Lung (tissue), 16 donors: ENCODE measurements around the gene CYB561D1. TPM values are rescaled to one million over a fixed set of nuclear protein-coding genes. Genes with fewer than 3 reads are reported as not detected.
"Not testable (repeated sequence)": the region's sequence is repeated elsewhere in the genome, so short reads cannot be mapped to it uniquely, and the experiment has no call there.

Source experiments
- ATAC-seq: fragments of 200-7000 bp; cut with Tn5 transposase; one replicate; pipeline ENCODE4 v1.9.1; 2020; ENCODE audit warnings: moderate number of reproducible peaks; ENCODE audit not compliant: insufficient read depth, low FRiP score
- DNase-seq, 3 donors: peaks; one replicate each; pipeline ENCODE4 v3.0.0-alpha.2; 2013 to 2017
- H3K27ac ChIP-seq, 2 donors: one replicate each; pipeline ENCODE4 v1.5.1; 2013; ENCODE audit warnings: mild to moderate bottlenecking in 2 of 2, moderate library complexity in 2 of 2, control low read depth in 1 of 2, inconsistent platforms in 1 of 2, low read depth in 1 of 2, low read length in 1 of 2
- H3K27me3 ChIP-seq, 3 donors: one replicate each; pipeline ENCODE4 v1.5.1; 2013; ENCODE audit warnings: low read length in 2 of 3; ENCODE audit not compliant: control insufficient read depth in 3 of 3, insufficient read depth in 3 of 3
- H3K36me3 ChIP-seq, 4 donors: one replicate each; pipeline ENCODE4 v1.5.1; 2013; ENCODE audit warnings: low read length in 4 of 4, mild to moderate bottlenecking in 1 of 4, moderate library complexity in 1 of 4; ENCODE audit not compliant: control insufficient read depth in 4 of 4, insufficient read depth in 4 of 4
- H3K4me1 ChIP-seq, 5 donors: one replicate each; pipeline ENCODE4 v1.5.1; 2013; ENCODE audit warnings: low read length in 5 of 5, mild to moderate bottlenecking in 2 of 5, moderate library complexity in 1 of 5; ENCODE audit not compliant: control insufficient read depth in 5 of 5, insufficient read depth in 5 of 5
- H3K4me3 ChIP-seq: one replicate; pipeline ENCODE4 v1.5.1; 2013; ENCODE audit warnings: mild to moderate bottlenecking, control low read depth, moderate library complexity
- H3K9ac ChIP-seq, 2 donors: one replicate each; pipeline ENCODE4 v1.5.1; 2013; ENCODE audit warnings: low read length in 2 of 2, control low read depth in 1 of 2; ENCODE audit not compliant: insufficient read depth in 1 of 2
- H3K9me3 ChIP-seq, 4 donors: one replicate each; pipeline ENCODE4 v1.5.1; 2013; ENCODE audit warnings: low read length in 3 of 4, mild to moderate bottlenecking in 1 of 4, moderate library complexity in 1 of 4; ENCODE audit not compliant: control insufficient read depth in 4 of 4, insufficient read depth in 3 of 4
- WGBS, 2 donors: extraction: QIAGEN DNeasy Blood & Tissue Kit; methylation state at CpG; one replicate each; pipeline ENCODE4 v1.1.7; 2013; 5-methylcytosine and 5-hydroxymethylcytosine counted together
- long read RNA-seq, 5 donors: transcript quantifications; one replicate each; lab custom pipeline, GENCODE V29; 2026
- polyA plus RNA-seq, 2 donors: library from polyadenylated mRNA; stranded (reverse); fragments of 200-250 nt; gene quantifications; one replicate each; pipeline ENCODE4 v1.2.1, GENCODE V29; 2013
- total RNA-seq, 2 donors: library from RNA; depleted of rRNA in 1 of 2; stranded (reverse); fragments of >200 nt in 1 of 2; gene quantifications; one replicate each; pipeline ENCODE4 v1.2.1, GENCODE V29; 2014 to 2021
- TF ChIP-seq, protein P1 (sequence below): IDR thresholded peaks from 2 replicates; pipeline ENCODE4 v1.5.1; 2012; ENCODE audit warnings: mild to moderate bottlenecking; ENCODE audit errors: control extremely low read depth, extremely low read depth
- donor health status: control.
- donor health status: control.
- donor health status: Bipolar disorder and iron deficiency.
- donor health status: healthy.
- donor health status: DM: yes; HTN: yes; CAD: no.

The CYB561D1 gene, protein sequence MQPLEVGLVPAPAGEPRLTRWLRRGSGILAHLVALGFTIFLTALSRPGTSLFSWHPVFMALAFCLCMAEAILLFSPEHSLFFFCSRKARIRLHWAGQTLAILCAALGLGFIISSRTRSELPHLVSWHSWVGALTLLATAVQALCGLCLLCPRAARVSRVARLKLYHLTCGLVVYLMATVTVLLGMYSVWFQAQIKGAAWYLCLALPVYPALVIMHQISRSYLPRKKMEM
- total RNA-seq, result 10 to 100 TPM in 1 of 2 donors, 1 to 10 TPM in 1; 3.4 to 13.6 TPM
- polyA plus RNA-seq, result 1 to 10 TPM; 4.2 to 8.2 TPM
- long read RNA-seq, donor 1, partial matches to known transcripts, result 0 of 1 reads
- long read RNA-seq, donor 1, other reads (novel, unspliced or antisense), result 0 of 1 reads
- long read RNA-seq, donor 2, result 0 reads
- long read RNA-seq, donor 3, result 0 reads
- long read RNA-seq, donor 4, partial matches to known transcripts, result 0 of 3 reads
- long read RNA-seq, donor 4, other reads (novel, unspliced or antisense), result 0 of 3 reads
- long read RNA-seq, donor 5, partial matches to known transcripts, result 0 of 1 reads
- long read RNA-seq, donor 5, other reads (novel, unspliced or antisense), result 0 of 1 reads

DNA sequence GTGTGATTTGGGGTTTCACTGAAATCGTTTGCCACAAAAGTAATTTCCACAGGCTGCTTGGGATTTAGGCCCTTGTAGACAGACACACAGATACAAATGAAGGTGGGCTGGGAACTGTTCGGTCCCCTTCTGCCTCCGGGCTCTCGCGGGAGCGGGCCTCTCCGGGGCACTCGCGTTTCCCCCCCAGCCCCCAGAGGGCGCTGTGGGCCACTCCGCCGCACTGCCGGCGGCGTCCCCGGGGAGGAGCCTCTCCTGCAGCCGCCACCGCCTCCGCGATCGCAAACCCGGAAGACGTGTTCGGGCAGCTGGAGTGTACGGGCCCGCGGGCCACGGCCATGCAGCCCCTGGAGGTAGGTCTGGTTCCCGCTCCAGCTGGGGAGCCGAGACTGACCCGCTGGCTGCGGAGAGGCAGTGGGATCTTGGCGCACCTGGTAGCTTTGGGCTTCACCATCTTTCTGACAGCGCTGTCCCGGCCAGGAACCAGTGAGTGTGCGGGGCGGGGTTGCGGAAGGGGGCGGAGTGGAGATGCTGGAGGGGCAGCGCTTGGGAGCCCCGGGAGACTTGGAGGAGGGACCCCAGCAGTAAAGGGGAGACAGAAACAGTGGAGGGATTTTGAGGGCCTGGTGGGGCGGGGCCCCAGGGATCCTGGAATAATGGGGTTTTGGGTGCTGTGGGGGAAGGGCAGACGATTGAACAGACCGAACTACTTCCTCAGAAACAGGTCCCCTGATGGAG, at the start of gene CYB561D1:
CYB561D1 (plus strand) TSS at position 290 of the 735 bp plus-strand sequence; CDS start at position 336, 46 bp downstream.
- peak within 1 kb of the TSS; percentile 90 for H3K4me3 ChIP-seq
- peak; percentile 88 to 90 (median 89) for DNase-seq
- H3K9ac ChIP-seq, result no peak within 1 kb of the TSS
- ATAC-seq, result peak; percentile 96
- 0% methylated on average over 37 to 44 of the region's 44 CpGs for WGBS, 2 donors
- H3K36me3 ChIP-seq, result peaks cover 0 to 25% (median 10%) of the 10 kb centered on the region in 4 donors
- no peaks in the 10 kb centered on the region for H3K9me3 ChIP-seq
- TF ChIP-seq, protein P1, sequence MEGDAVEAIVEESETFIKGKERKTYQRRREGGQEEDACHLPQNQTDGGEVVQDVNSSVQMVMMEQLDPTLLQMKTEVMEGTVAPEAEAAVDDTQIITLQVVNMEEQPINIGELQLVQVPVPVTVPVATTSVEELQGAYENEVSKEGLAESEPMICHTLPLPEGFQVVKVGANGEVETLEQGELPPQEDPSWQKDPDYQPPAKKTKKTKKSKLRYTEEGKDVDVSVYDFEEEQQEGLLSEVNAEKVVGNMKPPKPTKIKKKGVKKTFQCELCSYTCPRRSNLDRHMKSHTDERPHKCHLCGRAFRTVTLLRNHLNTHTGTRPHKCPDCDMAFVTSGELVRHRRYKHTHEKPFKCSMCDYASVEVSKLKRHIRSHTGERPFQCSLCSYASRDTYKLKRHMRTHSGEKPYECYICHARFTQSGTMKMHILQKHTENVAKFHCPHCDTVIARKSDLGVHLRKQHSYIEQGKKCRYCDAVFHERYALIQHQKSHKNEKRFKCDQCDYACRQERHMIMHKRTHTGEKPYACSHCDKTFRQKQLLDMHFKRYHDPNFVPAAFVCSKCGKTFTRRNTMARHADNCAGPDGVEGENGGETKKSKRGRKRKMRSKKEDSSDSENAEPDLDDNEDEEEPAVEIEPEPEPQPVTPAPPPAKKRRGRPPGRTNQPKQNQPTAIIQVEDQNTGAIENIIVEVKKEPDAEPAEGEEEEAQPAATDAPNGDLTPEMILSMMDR, result peak; percentile 75
- H3K4me1 ChIP-seq, result peaks cover 0 to 9% (median 0%) of the 10 kb centered on the region in 5 donors
- no peaks in the 10 kb centered on the region for H3K27me3 ChIP-seq
- peak within 1 kb of the TSS; percentile 85 to 94 for H3K27ac ChIP-seq

DNA sequence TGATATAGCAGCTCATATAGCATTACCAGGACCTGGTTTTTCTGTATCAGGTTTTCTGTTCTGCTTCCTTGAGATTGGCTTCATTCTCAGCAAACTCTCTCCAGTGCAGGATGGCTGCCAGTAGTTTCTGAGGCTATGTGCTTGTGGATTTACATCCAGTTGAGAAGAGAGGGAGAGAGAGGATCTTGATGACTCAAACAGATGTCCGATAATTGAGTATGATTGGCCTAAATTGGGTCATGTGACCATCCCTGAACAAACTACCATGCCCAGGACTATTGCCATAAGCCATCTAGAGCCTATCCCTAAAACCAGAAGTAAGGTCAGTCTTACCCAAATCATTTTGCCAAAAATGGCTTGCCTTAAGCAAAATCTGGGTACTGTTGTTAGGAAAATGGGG, 49.5 kb upstream of the CYB561D1 start:
- WGBS, 2 donors, result 94% methylated on average over 1 of the region's 1 CpG
- TF ChIP-seq, protein P1, result no peak
- H3K9me3 ChIP-seq, result no peaks in the 10 kb centered on the region

DNA sequence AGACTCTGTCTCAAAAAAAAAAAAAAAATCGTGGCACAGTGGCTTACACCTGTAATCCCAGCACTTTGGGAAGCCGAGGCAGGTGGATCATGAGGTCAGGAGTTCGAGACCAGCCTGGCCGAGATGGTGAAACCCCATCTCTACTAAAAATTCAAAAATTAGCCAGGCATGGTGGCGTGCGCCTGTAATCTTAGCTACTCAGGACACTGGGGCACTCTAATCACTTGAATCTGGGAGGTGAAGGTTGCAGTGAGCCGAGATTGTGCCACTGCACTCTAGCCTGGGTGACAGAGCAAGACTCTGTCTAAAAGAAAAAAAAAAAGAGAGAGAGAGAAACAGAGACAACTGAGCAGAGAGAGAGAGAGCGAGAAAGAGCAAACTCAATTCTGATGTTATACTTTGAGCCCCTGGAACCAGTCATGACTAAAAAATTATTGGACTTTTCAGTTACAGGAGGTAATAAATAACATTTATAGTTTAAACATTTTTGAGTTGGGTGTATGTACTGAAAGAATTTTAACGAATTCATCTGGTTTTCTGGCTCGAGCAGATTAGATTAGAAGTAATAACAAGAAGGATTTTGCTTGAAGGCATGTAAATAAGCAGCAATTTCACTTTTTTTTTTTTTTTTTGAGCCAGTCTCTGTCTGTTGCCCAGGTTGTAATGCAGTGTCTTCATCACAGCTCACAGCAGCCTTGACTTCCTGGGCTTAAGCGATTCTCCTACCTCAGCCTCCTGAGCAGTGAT, 47.8 kb upstream of the CYB561D1 start:
- not testable (repeated sequence) for H3K4me1 ChIP-seq, DNase-seq, ATAC-seq, H3K36me3 ChIP-seq, H3K9ac ChIP-seq, H3K9me3 ChIP-seq, H3K27ac ChIP-seq, H3K4me3 ChIP-seq
- WGBS, 2 donors, result 73 to 81% methylated on average over 11 of the region's 11 CpGs
- peaks cover 0 to 33% (median 15%) of the 10 kb centered on the region in 3 donors for H3K27me3 ChIP-seq

More for the DNA sequence above, 49.5 kb upstream of the CYB561D1 start:
- Histone ChIP-seq H3K4me3 (no peak overlapping the region), H3K36me3 (no peaks in the 10 kb centered on the region), H3K4me1 (no peaks in the 10 kb centered on the region), H3K9ac (no peak overlapping the region), H3K27ac (no peak overlapping the region), H3K27me3 (peaks cover 0 to 33% (median 15%) of the 10 kb centered on the region in 3 donors)
- ATAC-seq, result no peak
- DNase-seq, result no peak
